Activated naive CD4-positive, alpha-beta T cell treated with anti-CD3 and anti-CD28 coated beads, Interleukin-2, amount 10 ng/mL, durations not matched to agents 7 days and 5 days (primary cell): Measurements from ENCODE around the gene PDE9A.
"Not testable (repeated sequence)": the region's sequence is repeated elsewhere in the genome, so short reads cannot be mapped to it uniquely, and the experiment has no call there.

Source experiments
- CTCF ChIA-PET: fragments of 350-600 bp; sonication (Branson Sonifier 250); formaldehyde crosslinking; loops from one replicate; lab custom pipeline; 2021; ENCODE audit warnings: antibody characterized with exemption; lab: Charles Lee
- DNase-seq: peaks from one replicate; pipeline ENCODE4 v3.0.0-alpha.2; 2020
- H3K27ac Mint-ChIP-seq: one replicate; pipeline ENCODE4 v1.8.0; 2021; ENCODE audit warnings: mild to moderate bottlenecking, moderate library complexity, mixed read lengths
- H3K27me3 Mint-ChIP-seq: one replicate; pipeline ENCODE4 v1.8.0; 2021; ENCODE audit warnings: mild to moderate bottlenecking, mixed read lengths
- H3K36me3 Mint-ChIP-seq: one replicate; pipeline ENCODE4 v1.8.0; 2021; ENCODE audit warnings: mixed read lengths
- H3K4me1 Mint-ChIP-seq: one replicate; pipeline ENCODE4 v1.8.0; 2021; ENCODE audit warnings: mixed read lengths
- H3K4me3 Mint-ChIP-seq: one replicate; pipeline ENCODE4 v1.8.0; 2021; ENCODE audit warnings: mild to moderate bottlenecking, moderate library complexity, mixed read lengths
- H3K9me3 Mint-ChIP-seq: one replicate; pipeline ENCODE4 v1.8.0; 2021; ENCODE audit warnings: mixed read lengths

Gene PDE9A

DNA sequence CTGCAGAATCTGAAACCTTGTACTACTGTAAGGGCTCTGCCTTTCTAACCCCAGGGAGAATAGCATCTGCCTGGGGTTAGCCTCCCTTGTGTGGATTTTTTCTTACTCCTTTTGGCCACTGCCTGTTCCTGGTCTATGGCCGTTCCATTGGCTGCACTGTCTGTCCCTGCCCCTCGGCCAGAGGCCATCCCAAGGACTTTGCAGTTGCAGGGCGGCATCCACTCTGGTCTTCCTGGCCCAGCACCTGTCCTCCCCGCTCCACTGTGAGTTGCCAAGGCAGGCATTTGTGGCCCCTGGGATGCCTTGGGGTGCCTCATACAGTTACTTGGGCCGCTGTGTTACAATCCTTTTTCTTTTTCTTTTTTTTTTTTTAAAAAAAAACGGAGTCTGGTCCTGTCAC lies 45.8 kb downstream of the PDE9A start:
- H3K36me3 Mint-ChIP-seq, result no peaks in the 10 kb centered on the region
- no peaks in the 10 kb centered on the region for H3K4me1 Mint-ChIP-seq
- H3K4me3 Mint-ChIP-seq, result no peak overlapping the region
- CTCF ChIA-PET, result no interaction called here
- H3K27me3 Mint-ChIP-seq, result no peaks in the 10 kb centered on the region
- no peaks in the 10 kb centered on the region for H3K9me3 Mint-ChIP-seq
- no peak overlapping the region for H3K27ac Mint-ChIP-seq
- DNase-seq, result no peak

DNA sequence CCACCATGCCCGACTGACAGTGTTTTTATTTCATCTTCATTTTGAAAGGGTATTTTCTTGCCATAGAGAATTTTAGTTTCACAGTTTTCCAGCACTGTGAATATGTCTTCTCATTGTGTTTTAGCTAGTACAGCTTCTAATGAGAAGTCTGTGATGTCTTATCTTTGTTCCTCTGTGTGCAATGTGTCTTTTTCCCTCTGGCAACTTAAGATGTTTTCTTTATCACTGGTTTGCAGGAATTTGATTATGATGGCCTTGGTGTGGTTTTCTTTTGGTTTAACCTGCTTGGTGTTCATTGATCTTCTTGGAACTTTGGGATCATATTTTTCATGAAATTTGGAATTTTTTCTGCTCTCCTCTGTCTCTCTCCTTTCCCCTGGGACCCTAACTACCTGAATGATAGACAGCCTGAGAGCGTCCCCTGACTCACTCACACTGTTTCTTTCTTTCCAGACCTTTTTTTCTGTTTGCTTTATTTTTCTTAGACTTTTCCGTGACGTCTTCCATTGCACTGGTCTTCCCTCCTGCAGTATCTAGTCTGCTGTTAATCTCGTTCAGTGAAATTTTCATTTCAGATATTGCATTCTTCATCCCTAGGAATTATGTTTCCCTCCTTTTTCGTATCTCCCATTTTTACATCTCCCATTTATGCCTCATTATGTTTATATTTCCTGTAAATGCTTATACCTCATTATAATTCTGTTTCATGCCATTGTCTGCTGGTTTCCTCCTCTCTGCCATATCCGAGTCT lies 48.5 kb downstream of the PDE9A start:
- no peaks in the 10 kb centered on the region for H3K9me3 Mint-ChIP-seq
- H3K4me1 Mint-ChIP-seq, result no peaks in the 10 kb centered on the region
- CTCF ChIA-PET, result no interaction called here
- H3K36me3 Mint-ChIP-seq, result no peaks in the 10 kb centered on the region
- no peak for DNase-seq
- no peaks in the 10 kb centered on the region for H3K27me3 Mint-ChIP-seq
- no peak overlapping the region for H3K4me3 Mint-ChIP-seq
- H3K27ac Mint-ChIP-seq, result no peak overlapping the region

DNA sequence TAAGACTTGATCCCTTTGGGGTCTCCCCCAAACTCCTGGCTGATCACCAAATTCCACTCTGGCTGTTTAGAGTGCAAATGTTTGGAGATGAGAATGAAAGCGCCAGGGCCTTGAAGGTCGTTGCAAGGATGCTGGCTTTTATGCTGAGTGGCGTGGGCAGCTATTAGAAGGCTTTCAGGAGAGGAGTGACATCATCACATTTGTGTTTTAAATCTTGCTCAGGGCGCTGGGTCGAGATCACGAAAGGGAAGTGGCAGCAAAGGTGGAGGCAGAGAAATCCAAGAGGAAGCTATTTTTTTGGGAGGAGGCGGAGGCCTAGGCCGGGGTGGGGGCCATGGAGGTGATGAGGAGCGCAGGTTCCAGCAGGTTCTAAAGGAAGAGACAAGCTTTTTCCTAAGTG lies 49.3 kb downstream of the PDE9A start:
- H3K27me3 Mint-ChIP-seq, result no peaks in the 10 kb centered on the region
- no peak overlapping the region for H3K4me3 Mint-ChIP-seq
- CTCF ChIA-PET, result no interaction called here
- no peaks in the 10 kb centered on the region for H3K36me3 Mint-ChIP-seq
- no peak for DNase-seq
- no peaks in the 10 kb centered on the region for H3K4me1 Mint-ChIP-seq
- H3K27ac Mint-ChIP-seq, result no peak overlapping the region
- no peaks in the 10 kb centered on the region for H3K9me3 Mint-ChIP-seq

DNA sequence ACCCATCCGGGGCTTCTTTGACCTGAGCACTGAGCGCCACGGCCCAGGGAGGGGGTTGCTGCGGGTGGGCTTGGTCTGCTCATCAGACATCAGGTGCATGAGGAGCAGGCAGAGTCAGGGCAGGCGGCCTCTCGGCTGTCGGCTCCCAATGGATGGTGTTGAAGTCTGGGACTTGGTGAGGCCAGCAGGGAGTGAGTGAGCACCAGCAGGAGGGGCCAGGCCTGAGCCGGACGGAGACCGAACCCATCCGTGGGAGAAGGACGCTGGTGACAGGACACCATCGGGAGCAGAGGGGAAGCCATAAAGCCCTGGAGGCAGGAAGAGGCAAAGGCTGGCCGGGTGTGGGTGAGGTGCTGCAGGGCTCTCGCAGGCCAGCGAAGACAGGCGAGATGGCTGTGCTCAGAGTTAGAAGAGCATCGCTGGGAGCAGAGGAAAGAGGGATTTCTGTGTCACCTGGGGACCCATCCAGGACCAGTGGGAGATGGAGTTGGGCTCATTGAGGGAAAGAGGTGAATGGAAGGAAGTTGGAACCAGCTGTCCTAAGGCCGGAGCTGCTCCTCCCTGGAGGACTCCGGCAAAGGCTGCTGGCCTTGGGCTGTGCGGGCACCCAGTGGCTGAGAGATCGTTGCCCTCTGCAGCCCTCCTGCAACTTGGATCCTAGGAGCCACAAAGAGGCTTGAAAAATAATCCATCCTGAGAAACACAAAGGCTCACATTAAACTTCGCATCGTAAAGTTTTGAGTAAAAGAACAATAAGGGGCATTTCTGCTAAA lies 49.9 kb downstream of the PDE9A start:
- DNase-seq, result no peak
- H3K4me1 Mint-ChIP-seq, result no peaks in the 10 kb centered on the region
- no peaks in the 10 kb centered on the region for H3K9me3 Mint-ChIP-seq
- no peaks in the 10 kb centered on the region for H3K36me3 Mint-ChIP-seq
- no peak overlapping the region for H3K27ac Mint-ChIP-seq
- H3K27me3 Mint-ChIP-seq, result no peaks in the 10 kb centered on the region
- H3K4me3 Mint-ChIP-seq, result no peak overlapping the region
- CTCF ChIA-PET, result no interaction called here

DNA sequence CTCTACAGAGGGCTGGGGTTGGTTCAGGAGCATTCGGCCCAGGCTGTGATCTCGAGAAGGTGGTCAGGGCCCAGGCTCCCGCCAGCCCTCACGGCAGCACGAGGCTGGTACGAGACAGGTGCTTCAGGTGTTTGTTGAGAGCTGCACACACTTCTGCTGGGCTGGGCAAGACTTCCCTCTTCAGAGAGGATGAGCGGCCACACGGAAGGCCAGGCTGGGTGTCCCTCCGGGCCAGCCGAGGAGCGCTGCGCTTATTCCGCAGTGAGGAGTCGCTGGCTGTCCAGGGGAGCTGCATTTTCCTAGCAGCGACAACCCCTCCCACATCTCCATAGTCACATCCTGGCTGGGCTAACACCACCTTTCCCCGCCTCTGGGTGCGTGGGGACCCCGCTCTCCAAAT lies 50.5 kb downstream of the PDE9A start:
- no peak for DNase-seq
- Mint-ChIP-seq H3K9me3 (no peaks in the 10 kb centered on the region), H3K4me3 (no peak overlapping the region), H3K36me3 (no peaks in the 10 kb centered on the region), H3K27me3 (no peaks in the 10 kb centered on the region), H3K4me1 (no peaks in the 10 kb centered on the region), H3K27ac (no peak overlapping the region)
- CTCF ChIA-PET, result no interaction called here

DNA sequence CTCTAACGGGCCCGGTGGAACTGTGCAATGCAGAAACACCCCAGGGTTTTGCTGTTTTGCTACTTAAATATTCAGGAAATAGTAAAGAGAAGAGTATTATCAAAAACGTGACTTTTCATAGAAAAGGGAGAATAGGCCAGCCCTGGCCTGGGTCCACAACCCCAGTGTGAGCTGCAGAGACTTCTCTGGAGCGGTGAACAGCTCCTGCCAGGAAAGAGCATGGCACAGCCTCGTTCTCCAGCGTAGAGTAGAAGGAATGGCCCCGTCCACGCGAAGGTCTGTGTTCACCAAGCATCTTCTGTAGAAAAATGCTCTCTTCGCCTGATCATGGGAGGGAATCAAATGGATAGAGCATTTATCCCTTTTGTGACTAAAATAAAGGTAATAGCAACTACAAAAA lies 51.4 kb downstream of the PDE9A start:
- DNase-seq, result no peak
- no peaks in the 10 kb centered on the region for H3K36me3 Mint-ChIP-seq
- CTCF ChIA-PET, result no interaction called here
- no peaks in the 10 kb centered on the region for H3K4me1 Mint-ChIP-seq
- no peak overlapping the region for H3K4me3 Mint-ChIP-seq
- H3K9me3 Mint-ChIP-seq, result no peaks in the 10 kb centered on the region
- H3K27ac Mint-ChIP-seq, result no peak overlapping the region
- no peaks in the 10 kb centered on the region for H3K27me3 Mint-ChIP-seq

DNA sequence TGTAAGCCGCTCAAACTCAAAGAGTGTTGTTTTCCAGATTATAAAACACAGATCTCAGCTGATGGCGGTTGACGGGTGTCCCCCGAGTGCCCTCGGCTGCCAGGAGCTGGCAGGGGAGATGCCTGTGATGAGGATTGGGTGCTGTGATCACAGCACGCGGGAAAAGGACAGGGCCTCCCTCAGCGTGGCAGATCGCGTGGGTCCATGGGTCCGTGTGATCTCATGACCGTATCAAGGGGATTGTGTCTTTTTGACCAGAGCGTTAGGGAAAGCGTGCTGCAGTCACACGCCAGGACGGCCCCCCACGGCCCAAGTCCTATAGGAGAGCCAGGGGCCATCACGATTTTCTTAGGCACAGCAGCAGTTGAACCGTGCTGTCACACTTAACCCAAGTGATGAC lies 51.9 kb downstream of the PDE9A start:
- Mint-ChIP-seq H3K36me3 (no peaks in the 10 kb centered on the region), H3K4me3 (no peak overlapping the region), H3K27me3 (no peaks in the 10 kb centered on the region), H3K9me3 (no peaks in the 10 kb centered on the region), H3K4me1 (no peaks in the 10 kb centered on the region), H3K27ac (no peak overlapping the region)
- CTCF ChIA-PET, result no interaction called here
- DNase-seq, result no peak

DNA sequence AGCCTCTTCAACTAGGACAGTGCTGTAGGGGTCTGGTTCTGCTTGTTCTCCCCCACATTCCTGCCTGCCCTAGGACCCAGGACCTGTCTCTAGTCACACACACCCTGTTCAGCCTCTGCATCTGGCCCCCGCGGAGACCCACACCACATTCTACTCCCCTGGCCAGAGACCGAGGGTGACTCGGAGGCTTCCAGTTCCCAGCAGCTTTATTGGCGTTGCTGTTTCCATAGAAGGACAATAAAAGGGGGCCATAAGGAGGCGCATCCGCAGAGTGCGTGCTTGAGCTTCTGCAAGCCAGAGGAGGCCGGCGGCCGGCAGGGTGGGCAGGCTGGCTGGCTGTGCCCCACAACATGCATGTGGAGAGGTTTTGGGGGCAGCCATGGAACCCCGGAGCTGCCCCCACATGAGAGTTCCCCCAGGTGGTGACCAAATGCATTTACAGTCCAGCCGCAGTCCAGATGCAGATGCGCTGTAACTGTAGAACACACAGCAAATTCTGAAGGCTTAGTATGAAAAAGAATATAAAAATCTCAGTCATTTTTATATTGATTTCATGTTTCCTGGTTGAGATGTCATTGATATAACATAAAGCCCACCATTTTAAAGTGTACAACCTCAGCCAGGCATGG lies 52.4 kb downstream of the PDE9A start:
- no peaks in the 10 kb centered on the region for H3K36me3 Mint-ChIP-seq
- no peak overlapping the region for H3K27ac Mint-ChIP-seq
- no peaks in the 10 kb centered on the region for H3K9me3 Mint-ChIP-seq
- no peak for DNase-seq
- no peak overlapping the region for H3K4me3 Mint-ChIP-seq
- H3K27me3 Mint-ChIP-seq, result no peaks in the 10 kb centered on the region
- CTCF ChIA-PET, result no interaction called here
- no peaks in the 10 kb centered on the region for H3K4me1 Mint-ChIP-seq

DNA sequence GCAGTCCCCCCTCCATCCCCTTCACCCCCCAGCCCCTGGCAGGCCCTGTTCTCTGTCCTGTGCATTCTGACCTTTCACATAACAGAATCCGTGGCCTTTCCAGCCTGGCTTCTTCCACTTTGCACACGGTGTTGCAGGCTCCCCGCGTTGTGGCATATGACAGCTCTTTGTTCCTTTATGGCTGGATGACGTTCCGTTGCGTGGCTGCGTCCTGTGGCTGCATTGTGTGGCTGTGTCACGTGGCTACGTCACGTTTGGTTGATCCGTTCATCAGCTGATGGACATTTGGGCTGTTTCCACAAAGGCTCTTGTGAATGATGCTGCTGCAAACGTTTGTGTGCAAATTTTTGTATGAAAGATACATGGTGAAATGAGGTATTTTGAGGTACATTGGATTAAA lies 53.3 kb downstream of the PDE9A start:
- Mint-ChIP-seq H3K9me3 (no peaks in the 10 kb centered on the region), H3K27me3 (no peaks in the 10 kb centered on the region), H3K4me1 (no peaks in the 10 kb centered on the region), H3K36me3 (no peaks in the 10 kb centered on the region), H3K27ac (no peak overlapping the region), H3K4me3 (no peak overlapping the region)
- no peak for DNase-seq
- CTCF ChIA-PET, result no interaction called here

DNA sequence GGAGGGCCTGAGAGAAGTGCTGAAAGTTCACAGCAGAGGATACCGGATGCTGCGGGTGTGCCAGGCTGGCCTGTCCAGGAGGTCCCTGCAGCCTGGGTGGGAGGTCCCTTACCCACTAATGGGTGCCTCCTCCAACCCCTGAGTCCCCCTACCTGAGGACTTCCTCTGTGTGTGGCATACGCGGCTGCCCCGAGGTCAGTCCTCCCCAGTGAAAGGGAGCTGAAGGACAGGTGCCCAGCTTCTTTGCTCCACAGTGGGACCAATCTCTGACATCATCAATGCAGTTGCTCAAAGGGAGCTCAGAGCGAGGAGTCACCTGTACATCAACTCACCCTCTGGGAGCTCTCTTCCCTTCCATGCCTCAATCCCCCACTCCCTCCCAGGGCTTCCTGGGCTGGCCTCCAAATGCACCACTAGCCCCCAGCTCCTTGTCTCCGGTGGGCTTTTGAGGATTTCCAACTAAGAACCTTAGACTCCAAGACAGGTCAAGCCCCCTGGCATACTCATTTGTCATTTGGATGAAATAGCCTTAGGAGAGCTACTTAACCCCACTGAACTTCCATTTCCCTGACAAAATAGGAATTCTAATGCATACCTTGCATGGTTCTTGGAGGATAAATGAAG lies 53.9 kb downstream of the PDE9A start:
- no peaks in the 10 kb centered on the region for H3K9me3 Mint-ChIP-seq
- H3K4me1 Mint-ChIP-seq, result no peaks in the 10 kb centered on the region
- no peak for DNase-seq
- H3K27ac Mint-ChIP-seq, result no peak overlapping the region
- H3K4me3 Mint-ChIP-seq, result no peak overlapping the region
- no peaks in the 10 kb centered on the region for H3K36me3 Mint-ChIP-seq
- CTCF ChIA-PET, result no interaction called here
- no peaks in the 10 kb centered on the region for H3K27me3 Mint-ChIP-seq

DNA sequence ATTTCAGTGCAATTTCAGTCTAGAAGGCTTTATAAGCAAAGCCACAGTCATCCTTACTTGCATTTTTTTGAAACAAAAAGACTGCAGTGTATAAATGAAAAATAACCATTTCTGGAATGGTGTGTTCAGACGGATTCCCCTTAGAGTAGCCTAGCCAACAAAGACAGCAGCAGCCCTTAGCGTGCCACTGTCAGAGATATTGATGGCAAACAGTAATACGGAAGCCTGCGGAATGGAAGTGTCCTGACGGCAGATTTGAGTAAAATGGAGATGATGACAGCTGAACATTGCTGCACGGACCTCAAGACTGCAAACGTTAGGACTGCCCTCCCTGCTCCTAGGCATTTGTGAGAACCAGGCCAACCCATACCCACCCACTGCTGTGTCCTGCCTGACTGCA lies 54.7 kb downstream of the PDE9A start:
- Mint-ChIP-seq H3K9me3 (no peaks in the 10 kb centered on the region), H3K27ac (no peak overlapping the region), H3K27me3 (no peaks in the 10 kb centered on the region), H3K36me3 (no peaks in the 10 kb centered on the region), H3K4me3 (no peak overlapping the region), H3K4me1 (no peaks in the 10 kb centered on the region)
- no peak for DNase-seq
- CTCF ChIA-PET, result no interaction called here

DNA sequence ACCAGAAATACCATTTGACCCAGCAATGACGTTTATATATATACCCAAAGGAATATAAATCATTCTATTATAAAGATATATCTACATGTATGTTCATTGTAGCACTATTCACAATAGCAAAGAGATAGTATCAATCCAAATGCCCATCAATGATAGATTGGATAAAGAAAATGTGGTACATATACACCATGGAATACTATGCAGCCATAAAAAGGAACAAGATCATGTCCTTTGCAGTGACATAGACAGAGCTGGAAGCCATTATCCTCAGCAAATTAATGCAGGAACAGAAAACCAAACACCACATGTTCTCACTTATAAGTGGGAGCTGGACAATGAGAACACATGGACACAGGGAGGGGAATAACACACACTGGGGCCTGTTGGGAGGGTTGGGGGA lies 55.5 kb downstream of the PDE9A start:
- H3K36me3 Mint-ChIP-seq, H3K27me3 Mint-ChIP-seq, H3K4me3 Mint-ChIP-seq, DNase-seq, H3K4me1 Mint-ChIP-seq, H3K9me3 Mint-ChIP-seq, CTCF ChIA-PET, H3K27ac Mint-ChIP-seq: not testable (repeated sequence)

DNA sequence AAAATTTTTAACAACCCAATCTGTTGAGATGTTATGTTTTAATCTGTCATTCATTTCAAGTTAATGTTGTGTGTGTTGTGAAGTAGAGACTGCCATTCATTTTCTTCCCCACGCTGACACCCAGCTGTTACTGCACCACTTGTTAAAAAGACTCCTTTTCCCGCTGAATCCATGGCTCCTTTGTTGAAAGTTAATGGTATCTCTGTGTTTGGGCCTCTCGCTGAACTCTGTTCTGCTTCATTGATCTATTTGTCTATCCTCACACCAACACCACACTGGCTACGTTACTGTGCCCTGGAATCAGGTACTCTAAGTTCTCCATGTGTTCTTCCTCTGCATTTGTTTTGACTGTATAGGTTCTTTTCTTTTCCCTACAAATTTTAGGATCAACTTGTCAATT lies 58.2 kb downstream of the PDE9A start:
- Mint-ChIP-seq H3K9me3 (no peaks in the 10 kb centered on the region), H3K36me3 (no peaks in the 10 kb centered on the region), H3K4me3 (no peak overlapping the region), H3K27ac (no peak overlapping the region), H3K27me3 (no peaks in the 10 kb centered on the region), H3K4me1 (no peaks in the 10 kb centered on the region)
- DNase-seq, result no peak
- CTCF ChIA-PET, result no interaction called here

DNA sequence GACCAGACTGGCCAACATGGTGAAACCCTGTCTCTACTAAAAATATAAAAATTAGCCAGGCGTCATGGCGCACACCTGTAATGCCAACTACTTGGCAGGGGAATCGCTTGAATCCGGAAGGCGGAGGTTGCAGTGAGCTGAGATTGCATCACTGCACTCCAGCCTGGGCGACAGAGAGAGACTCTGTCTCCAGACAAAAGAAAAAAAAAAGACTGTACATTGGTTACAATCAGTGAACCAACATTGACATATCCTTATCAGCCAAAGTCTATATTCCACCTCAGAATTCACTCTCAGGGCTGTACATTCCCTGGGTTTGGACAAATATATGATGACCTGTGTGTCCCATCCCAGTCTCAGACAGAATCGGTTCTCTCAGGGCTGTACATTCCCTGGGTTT lies 62.0 kb downstream of the PDE9A start:
- CTCF ChIA-PET, H3K4me1 Mint-ChIP-seq, H3K9me3 Mint-ChIP-seq, H3K4me3 Mint-ChIP-seq, H3K36me3 Mint-ChIP-seq, H3K27me3 Mint-ChIP-seq, DNase-seq, H3K27ac Mint-ChIP-seq: not testable (repeated sequence)

DNA sequence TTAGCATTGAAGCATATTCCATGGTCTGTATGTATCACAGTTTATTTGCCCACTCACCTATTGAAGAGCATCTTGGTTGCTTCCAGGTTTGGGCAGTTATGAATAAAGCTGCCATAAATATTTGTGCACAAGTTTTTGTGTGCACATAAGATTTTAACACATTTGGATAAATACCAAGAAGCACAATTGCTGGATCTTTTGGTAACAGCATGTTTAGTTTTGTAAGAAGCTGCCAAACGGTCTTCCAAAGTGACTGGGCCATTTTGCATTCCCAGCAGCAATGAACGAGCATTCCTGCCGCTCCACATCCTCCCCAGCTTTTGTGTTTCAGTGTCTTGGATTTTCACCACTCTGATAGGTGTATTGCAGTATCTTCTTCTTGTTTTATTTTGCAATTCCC lies 62.7 kb downstream of the PDE9A start:
- Mint-ChIP-seq H3K9me3 (no peaks in the 10 kb centered on the region), H3K4me1 (no peaks in the 10 kb centered on the region), H3K27me3 (no peaks in the 10 kb centered on the region), H3K4me3 (no peak overlapping the region), H3K27ac (no peak overlapping the region), H3K36me3 (no peaks in the 10 kb centered on the region)
- no peak for DNase-seq
- CTCF ChIA-PET, result no interaction called here
